Effector memory CD4-positive, alpha-beta T cell (primary cell): ENCODE results near the gene SMYD2.
A peak's percentile ranks its signal among the peaks of the same experiment; 100 is the strongest.

Experiments used
- DNase-seq, 3 donors: peaks; one replicate each; pipeline ENCODE4 v3.0.0-alpha.2; 2020
- H3K27ac ChIP-seq: 2 replicates; pipeline ENCODE4 v1.7.0; 2013; ENCODE audit warnings: mild to moderate bottlenecking, low read length, moderate library complexity; ENCODE audit not compliant: insufficient read depth, poor library complexity, severe bottlenecking
- H3K27me3 ChIP-seq: replicated peaks from 2 replicates; pipeline ENCODE4 v1.7.0; 2013; ENCODE audit warnings: mild to moderate bottlenecking, low read length; ENCODE audit not compliant: insufficient read depth, control insufficient read depth, poor library complexity, severe bottlenecking
- H3K36me3 ChIP-seq: 2 replicates; pipeline ENCODE4 v1.7.0; 2013; ENCODE audit warnings: mild to moderate bottlenecking, low read length, moderate library complexity; ENCODE audit not compliant: control insufficient read depth, insufficient read depth
- H3K4me1 ChIP-seq: 2 replicates; pipeline ENCODE4 v1.7.0; 2013; ENCODE audit warnings: low read length, mild to moderate bottlenecking; ENCODE audit not compliant: control insufficient read depth, insufficient read depth, poor library complexity, severe bottlenecking
- H3K4me3 ChIP-seq: 2 replicates; pipeline ENCODE4 v1.7.0; 2013; ENCODE audit warnings: low read length, low read depth, mild to moderate bottlenecking; ENCODE audit not compliant: insufficient read depth, poor library complexity, severe bottlenecking
- H3K9me3 ChIP-seq: 2 replicates; pipeline ENCODE4 v1.7.0; 2013; ENCODE audit warnings: mild to moderate bottlenecking, low read length, moderate library complexity; ENCODE audit not compliant: control insufficient read depth

Gene SMYD2

GRCh38 chr1:214282630-214283242 lies 1.8 kb downstream of the SMYD2 start:
- Histone ChIP-seq H3K4me3 (peak overlapping the region; percentile 74), H3K9me3 (no peaks in the 10 kb centered on the region), H3K4me1 (peaks cover 12% of the 10 kb centered on the region), H3K27ac (no peak overlapping the region), H3K27me3 (no peaks in the 10 kb centered on the region), H3K36me3 (no peaks in the 10 kb centered on the region)
- no peak for DNase-seq

- no peak for DNase-seq
- H3K4me1 ChIP-seq = peaks cover 9% of the 10 kb centered on the region
- no peaks in the 10 kb centered on the region for H3K27me3 ChIP-seq
- H3K9me3 ChIP-seq = no peaks in the 10 kb centered on the region
- H3K36me3 ChIP-seq = no peaks in the 10 kb centered on the region
- no peak overlapping the region for H3K27ac ChIP-seq
- H3K4me3 ChIP-seq = no peak overlapping the region
These were observed 4.9 kb downstream of the SMYD2 start for GRCh38 chr1:214285610-214286440.

- no peak for DNase-seq
- no peak overlapping the region for H3K4me3 ChIP-seq
- H3K4me1 ChIP-seq = peaks cover 3% of the 10 kb centered on the region
- H3K9me3 ChIP-seq = no peaks in the 10 kb centered on the region
- no peaks in the 10 kb centered on the region for H3K36me3 ChIP-seq
- H3K27ac ChIP-seq = no peak overlapping the region
- H3K27me3 ChIP-seq = no peaks in the 10 kb centered on the region
These were observed 6.9 kb downstream of the SMYD2 start for GRCh38 chr1:214287884-214288283.

- no peak overlapping the region for H3K4me3 ChIP-seq
- H3K4me1 ChIP-seq = no peaks in the 10 kb centered on the region
- H3K9me3 ChIP-seq = no peaks in the 10 kb centered on the region
- no peak for DNase-seq
- no peaks in the 10 kb centered on the region for H3K36me3 ChIP-seq
- no peaks in the 10 kb centered on the region for H3K27me3 ChIP-seq
- H3K27ac ChIP-seq = no peak overlapping the region
These were observed 8.8 kb downstream of the SMYD2 start for GRCh38 chr1:214289574-214290272.

GRCh38 chr1:214290424-214291037 lies 9.6 kb downstream of the SMYD2 start:
- Histone ChIP-seq H3K36me3 (no peaks in the 10 kb centered on the region), H3K4me3 (no peak overlapping the region), H3K27ac (no peak overlapping the region), H3K9me3 (no peaks in the 10 kb centered on the region), H3K27me3 (no peaks in the 10 kb centered on the region), H3K4me1 (no peaks in the 10 kb centered on the region)
- no peak for DNase-seq

- Histone ChIP-seq H3K36me3 (no peaks in the 10 kb centered on the region), H3K9me3 (no peaks in the 10 kb centered on the region), H3K27ac (no peak overlapping the region), H3K4me3 (no peak overlapping the region), H3K27me3 (no peaks in the 10 kb centered on the region), H3K4me1 (no peaks in the 10 kb centered on the region)
- DNase-seq = no peak
These were observed 11.4 kb downstream of the SMYD2 start for GRCh38 chr1:214292322-214292721.

- H3K4me1 ChIP-seq = no peaks in the 10 kb centered on the region
- no peak overlapping the region for H3K27ac ChIP-seq
- H3K27me3 ChIP-seq = no peaks in the 10 kb centered on the region
- H3K9me3 ChIP-seq = no peaks in the 10 kb centered on the region
- no peaks in the 10 kb centered on the region for H3K36me3 ChIP-seq
- DNase-seq = no peak
- H3K4me3 ChIP-seq = no peak overlapping the region
These were observed 15.0 kb downstream of the SMYD2 start for GRCh38 chr1:214295934-214296333.

- Histone ChIP-seq H3K27ac (no peak overlapping the region), H3K4me1 (no peaks in the 10 kb centered on the region)
- DNase-seq = no peak
These were observed 16.1 kb downstream of the SMYD2 start for GRCh38 chr1:214296860-214297745.

GRCh38 chr1:214300149-214300780 lies 19.3 kb downstream of the SMYD2 start:
- H3K9me3 ChIP-seq = no peaks in the 10 kb centered on the region
- H3K36me3 ChIP-seq = peaks cover 3% of the 10 kb centered on the region
- DNase-seq = no peak
- no peaks in the 10 kb centered on the region for H3K4me1 ChIP-seq
- no peak overlapping the region for H3K4me3 ChIP-seq
- H3K27me3 ChIP-seq = no peaks in the 10 kb centered on the region
- H3K27ac ChIP-seq = no peak overlapping the region

More at GRCh38 chr1:214296860-214297745, 16.1 kb downstream of the SMYD2 start:
- H3K27me3 ChIP-seq = no peaks in the 10 kb centered on the region
- H3K9me3 ChIP-seq = no peaks in the 10 kb centered on the region
- H3K4me3 ChIP-seq = no peak overlapping the region
- H3K36me3 ChIP-seq = no peaks in the 10 kb centered on the region
